ENCODE results near the gene RARA.

The RARA gene

GRCh38 chr17:40346765-40347158, 37.8 kb downstream of the RARA start:
- DNase-seq = no peak

GRCh38 chr17:40347319-40348135, 38.5 kb downstream of the RARA start:
- no peak for DNase-seq

GRCh38 chr17:40348136-40348504, 39.1 kb downstream of the RARA start:
- no peak for DNase-seq

GRCh38 chr17:40348562-40349476, 39.8 kb downstream of the RARA start:
- DNase-seq = no peak

- no peak for DNase-seq
These were observed 40.5 kb downstream of the RARA start for GRCh38 chr17:40349477-40349894.

GRCh38 chr17:40349895-40350688, 41.1 kb downstream of the RARA start:
- DNase-seq = no peak

- no peak for DNase-seq
These were observed 41.8 kb downstream of the RARA start for GRCh38 chr17:40350689-40351358.

- DNase-seq = no peak
These were observed 42.6 kb downstream of the RARA start for GRCh38 chr17:40351359-40352236.

- DNase-seq = no peak
These were observed 43.3 kb downstream of the RARA start for GRCh38 chr17:40352237-40352778.

GRCh38 chr17:40352779-40353394, 43.9 kb downstream of the RARA start:
- DNase-seq = no peak

GRCh38 chr17:40354221-40355122, 45.5 kb downstream of the RARA start:
- no peak for DNase-seq

- peak; percentile 26 for DNase-seq
These were observed 46.3 kb downstream of the RARA start for GRCh38 chr17:40355123-40355803.

GRCh38 chr17:40355804-40356758, 47.1 kb downstream of the RARA start:
- no peak for DNase-seq

GRCh38 chr17:40356990-40357881, 48.3 kb downstream of the RARA start:
- DNase-seq = no peak

GRCh38 chr17:40358323-40359038, 49.5 kb downstream of the RARA start:
- DNase-seq = peak; percentile 76

- no peak for DNase-seq
These were observed 51.1 kb downstream of the RARA start for GRCh38 chr17:40360091-40360490.

Measured in HCEC 1CT (cell line).